Measurements from ENCODE around the gene CARMIL1. TPM values are rescaled to one million over a fixed set of nuclear protein-coding genes. Genes with fewer than 3 reads are reported as not detected.

The CARMIL1 gene
- polyA plus RNA-seq, 1 of the 3 experiments (the other 2 are of a cell fraction): 1.7 TPM

- TF ChIP-seq USF2 (IDR thresholded peaks at IDR 0.05; ENCODE audit: borderline replicate concordance, low read depth, low read length) (no peak), CTCF (IDR thresholded peaks at IDR 0.05) (no peak), FOSL2 (IDR thresholded peaks at IDR 0.05; ENCODE audit: borderline replicate concordance, low read depth) (no peak)
- CTCF ChIA-PET: interaction anchor here (0.7 to 4.8 kb wide), 10 partner anchors 11 to 380 kb away, joined by 3 to 34 read pairs (median 5); partner anchors contain the start of gene CARMIL1
Observed at GRCh38 chr6:25603251-25603650, 324.1 kb downstream of the CARMIL1 start.

GRCh38 chr6:25606151-25606550 lies 327.0 kb downstream of the CARMIL1 start:
- H3K9me2 ChIP-seq: no peaks in the 10 kb centered on the region
- no peak for DNase-seq
- no peaks in the 10 kb centered on the region for H3K27me3 ChIP-seq (ENCODE audit: insufficient read depth)
- no peak overlapping the region for H3K27ac ChIP-seq (ENCODE audit: low read depth in 2 of 2, low read length in 1 of 2)
- 93% methylated on average over 9 of the region's 11 CpGs for WGBS (ENCODE audit: low lambda C conversion rate)
- H3K4me3 ChIP-seq (ENCODE audit: low read depth in 2 of 2, low read length in 1 of 2): no peak overlapping the region
- H4K20me1 ChIP-seq (ENCODE audit: insufficient read depth): no peaks in the 10 kb centered on the region
- H3K79me2 ChIP-seq (ENCODE audit: insufficient read depth): no peaks in the 10 kb centered on the region
- ChIA-PET POLR2A (no interaction called here), CTCF (interaction anchor here (0.9 to 3.4 kb wide), 6 partner anchors 47 to 383 kb away, joined by 3 to 14 read pairs (median 8); partner anchors contain the start of gene CARMIL1)
- no peaks in the 10 kb centered on the region for H3K9me3 ChIP-seq
- H3F3A ChIP-seq (replicated peaks; ENCODE audit: insufficient read depth): no peaks in the 10 kb centered on the region
- no peak overlapping the region for H3K9ac ChIP-seq
- no peak overlapping the region for H2AFZ ChIP-seq (ENCODE audit: low read depth)
- H3K4me1 ChIP-seq (ENCODE audit: control insufficient read depth in 1 of 2, insufficient read depth in 2 of 2, low read depth in 1 of 2, low read length in 1 of 2): no peaks in the 10 kb centered on the region
- no peak overlapping the region for H3K4me2 ChIP-seq
- H3K36me3 ChIP-seq (replicated peaks in 1 of 2; ENCODE audit: control insufficient read depth in 1 of 2, insufficient read depth in 2 of 2, low read length in 1 of 2): no peaks in the 10 kb centered on the region
- TF ChIP-seq TCF12 (IDR thresholded peaks at IDR 0.05) (no peak), GATA2 (CRISPR knock-in tag; IDR thresholded peaks at IDR 0.05) (no peak), SMC3 (IDR thresholded peaks at IDR 0.05; ENCODE audit: low read depth, low read length) (no peak), REST (IDR thresholded peaks at IDR 0.05; ENCODE audit: low read depth, low read length) (no peak), TAF1 (IDR thresholded peaks at IDR 0.05; ENCODE audit: borderline replicate concordance, low read depth, low read length) (no peak), FOXJ3 (CRISPR knock-in tag; IDR thresholded peaks at IDR 0.05) (no peak), NFIC (IDR thresholded peaks at IDR 0.05; ENCODE audit: borderline replicate concordance) (no peak), EZH2phosphoT487 (IDR thresholded peaks at IDR 0.05; ENCODE audit: borderline replicate concordance, low read depth) (no peak), TEAD4 (IDR thresholded peaks at IDR 0.05; ENCODE audit: borderline replicate concordance, insufficient read depth) (no peak), EP300 (IDR thresholded peaks at IDR 0.05; ENCODE audit: borderline replicate concordance in 1 of 2, low read depth in 1 of 2, low read length in 1 of 2) (no peak), PBX3 (IDR thresholded peaks at IDR 0.05) (no peak), RAD21 (IDR thresholded peaks at IDR 0.05; ENCODE audit: low read length) (no peak), NRF1 (IDR thresholded peaks at IDR 0.05; ENCODE audit: low read depth, low read length) (no peak), POLR2AphosphoS5 (IDR thresholded peaks at IDR 0.05; ENCODE audit: low read depth, low read length) (no peak), SIN3A (IDR thresholded peaks at IDR 0.05; ENCODE audit: borderline replicate concordance, low read depth, low read length) (no peak), USF2 (IDR thresholded peaks at IDR 0.05; ENCODE audit: borderline replicate concordance, low read depth, low read length) (no peak), MEF2A (IDR thresholded peaks at IDR 0.05; ENCODE audit: borderline replicate concordance, low read depth) (no peak), ELF1 (IDR thresholded peaks at IDR 0.05) (no peak)

More at GRCh38 chr6:25603251-25603650, 324.1 kb downstream of the CARMIL1 start:
- no peaks in the 10 kb centered on the region for H3K36me3 ChIP-seq (replicated peaks in 1 of 2; ENCODE audit: control insufficient read depth in 1 of 2, insufficient read depth in 2 of 2, low read length in 1 of 2)
- H3K9ac ChIP-seq: no peak overlapping the region
- no peaks in the 10 kb centered on the region; a peak in 1 of 4 replicates for H3K4me1 ChIP-seq (ENCODE audit: control insufficient read depth in 1 of 2, insufficient read depth in 2 of 2, low read depth in 1 of 2, low read length in 1 of 2)
- no peaks in the 10 kb centered on the region for H3K9me2 ChIP-seq
- H3K27me3 ChIP-seq (ENCODE audit: insufficient read depth): no peaks in the 10 kb centered on the region
- no peak overlapping the region for H3K27ac ChIP-seq (ENCODE audit: low read depth in 2 of 2, low read length in 1 of 2)
- WGBS (ENCODE audit: low lambda C conversion rate): no CpG with 5 or more reads among the region's 1 CpG
- H3K4me2 ChIP-seq: no peak overlapping the region
- POLR2A ChIA-PET: no interaction called here
- no peaks in the 10 kb centered on the region for H4K20me1 ChIP-seq (ENCODE audit: insufficient read depth)
- no peaks in the 10 kb centered on the region for H3F3A ChIP-seq (replicated peaks; ENCODE audit: insufficient read depth)
- no peak overlapping the region for H2AFZ ChIP-seq (ENCODE audit: low read depth)
- no peak for DNase-seq
- no peaks in the 10 kb centered on the region for H3K9me3 ChIP-seq
- H3K4me3 ChIP-seq (ENCODE audit: low read depth in 2 of 2, low read length in 1 of 2): no peak overlapping the region
- H3K79me2 ChIP-seq (ENCODE audit: insufficient read depth): no peaks in the 10 kb centered on the region
